H7 (cell line): ENCODE measurements around the gene SLC15A5. TPM values are rescaled to one million over a fixed set of nuclear protein-coding genes. Genes with fewer than 3 reads are reported as not detected.

ENCODE experiments used
- DNase-seq: peaks from one replicate; pipeline ENCODE4 v3.0.0; 2012
- H3K27me3 ChIP-seq: 2 replicates; pipeline ENCODE4 v1.6.0; 2011; ENCODE audit warnings: mild to moderate bottlenecking, low read length; ENCODE audit not compliant: control insufficient read depth, insufficient read depth
- H3K36me3 ChIP-seq: replicated peaks from 2 replicates; pipeline ENCODE4 v1.5.1; 2011; ENCODE audit warnings: low read length; ENCODE audit not compliant: control insufficient read depth, insufficient read depth
- H3K4me3 ChIP-seq: 2 replicates; pipeline ENCODE4 v1.5.1; 2011; ENCODE audit warnings: low read depth, mild to moderate bottlenecking, control low read depth, low read length, moderate library complexity; ENCODE audit not compliant: insufficient read depth
- total RNA-seq: library from RNA; depleted of rRNA; stranded (reverse); fragments of >200 nt; shearing (Covaris generic); gene quantifications from 2 replicates; pipeline ENCODE4 v1.2.3, GENCODE V29; 2014

SLC15A5 gene
- total RNA-seq, 1 experiment from 2014 or later, result not detected

DNA sequence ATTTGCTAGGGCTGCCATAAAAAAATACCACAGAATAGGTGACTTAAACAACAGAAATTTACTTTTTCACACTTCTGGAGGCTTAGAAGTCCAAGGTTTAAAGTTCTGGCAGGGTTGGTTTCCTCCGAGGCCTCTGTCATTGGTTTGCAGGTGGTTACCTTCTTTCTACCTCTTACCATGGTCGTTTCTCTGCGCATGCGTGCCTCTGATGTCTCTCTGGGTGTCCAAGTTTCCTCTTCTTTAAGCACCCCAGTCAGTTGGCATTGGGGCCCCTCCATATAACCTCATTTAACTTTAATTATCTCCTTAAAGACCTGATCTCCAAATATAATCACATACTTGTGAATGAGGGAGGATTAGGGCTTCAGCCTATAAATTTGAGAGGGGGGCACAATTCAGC is 103.2 kb downstream of the SLC15A5 start:
- H3K36me3 ChIP-seq, result no peaks in the 10 kb centered on the region
- H3K27me3 ChIP-seq, result no peaks in the 10 kb centered on the region
- no peak for DNase-seq
- H3K4me3 ChIP-seq, result no peak overlapping the region

GRCh38 chr12:16171348-16171747 is 106.1 kb downstream of the SLC15A5 start:
- DNase-seq, result no peak
- no peaks in the 10 kb centered on the region for H3K27me3 ChIP-seq
- H3K4me3 ChIP-seq, result no peak overlapping the region

DNA sequence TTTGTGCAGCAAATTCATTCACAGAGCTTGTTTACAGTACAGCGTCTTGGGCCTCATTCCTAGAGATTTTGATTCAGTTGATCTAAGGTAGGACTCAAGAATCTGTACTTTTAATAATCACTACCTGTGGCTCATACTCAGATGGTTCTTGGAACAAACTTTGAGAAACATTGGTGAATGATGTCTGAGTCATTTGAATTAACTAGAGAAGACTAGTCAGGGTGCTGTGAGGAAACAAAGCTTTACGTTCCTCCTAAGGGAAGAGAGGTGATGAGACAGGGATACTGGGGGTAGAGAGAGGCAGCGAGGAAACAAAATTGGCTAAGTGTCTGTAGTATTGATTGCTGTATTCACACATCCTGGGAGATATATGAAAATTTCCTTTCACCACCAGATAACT is 109.4 kb downstream of the SLC15A5 start:
- no peaks in the 10 kb centered on the region for H3K27me3 ChIP-seq
- no peak for DNase-seq

More at GRCh38 chr12:16171348-16171747, 106.1 kb downstream of the SLC15A5 start:
- H3K36me3 ChIP-seq, result no peaks in the 10 kb centered on the region

GRCh38 chr12:16166563-16167470 is 110.7 kb downstream of the SLC15A5 start:
- Histone ChIP-seq H3K4me3 (no peak overlapping the region), H3K36me3 (no peaks in the 10 kb centered on the region), H3K27me3 (no peaks in the 10 kb centered on the region)
- no peak for DNase-seq

More for the DNA sequence above, 109.4 kb downstream of the SLC15A5 start:
- Histone ChIP-seq H3K36me3 (no peaks in the 10 kb centered on the region), H3K4me3 (no peak overlapping the region)

DNA sequence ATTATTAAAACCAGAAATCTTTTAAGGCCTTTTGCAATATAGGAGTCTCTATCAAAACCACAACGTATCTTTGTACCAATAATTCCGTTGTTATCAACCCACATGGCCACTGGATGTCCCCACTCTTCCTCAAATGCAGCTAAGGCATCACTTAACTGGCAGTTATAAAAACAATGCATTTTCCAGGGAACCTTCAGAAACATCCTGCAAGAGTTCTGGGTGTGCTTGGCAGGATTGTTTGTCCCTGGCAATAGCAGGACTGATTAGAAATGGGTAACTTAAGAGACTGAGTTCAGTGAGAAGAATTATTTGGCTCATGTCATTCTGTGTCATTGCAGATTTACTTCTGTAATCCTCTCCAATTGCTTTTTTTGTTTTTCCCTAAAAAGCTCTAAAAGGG is 112.0 kb downstream of the SLC15A5 start:
- peak; percentile 22 for DNase-seq
- Histone ChIP-seq H3K27me3 (no peaks in the 10 kb centered on the region), H3K4me3 (no peak overlapping the region), H3K36me3 (no peaks in the 10 kb centered on the region)

GRCh38 chr12:16163901-16164300 is 113.6 kb downstream of the SLC15A5 start:
- DNase-seq, result no peak
- no peaks in the 10 kb centered on the region for H3K36me3 ChIP-seq
- H3K27me3 ChIP-seq, result no peaks in the 10 kb centered on the region
- H3K4me3 ChIP-seq, result no peak overlapping the region

DNA sequence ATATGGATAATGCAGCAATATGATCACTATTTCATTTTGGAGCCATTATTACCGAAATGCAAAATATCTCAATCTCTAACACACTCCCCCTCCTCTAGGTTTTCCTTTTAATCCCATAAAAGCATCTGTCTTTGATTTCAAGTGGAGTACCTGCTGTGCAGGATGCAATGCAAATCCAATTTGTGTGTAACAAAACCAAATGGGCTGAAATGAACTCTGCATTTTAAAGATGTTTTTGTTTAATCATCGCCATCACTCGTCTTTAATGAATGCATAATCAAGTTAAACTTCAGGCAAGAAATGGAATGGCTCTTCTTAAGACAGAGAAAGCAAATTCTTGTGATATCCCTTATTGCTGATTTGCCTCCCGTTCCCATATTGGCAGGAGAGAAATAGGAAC is 114.3 kb downstream of the SLC15A5 start:
- no peaks in the 10 kb centered on the region for H3K27me3 ChIP-seq
- no peak overlapping the region for H3K4me3 ChIP-seq
- no peak for DNase-seq
- no peaks in the 10 kb centered on the region for H3K36me3 ChIP-seq

GRCh38 chr12:16159571-16159970 is 117.9 kb downstream of the SLC15A5 start:
- no peak for DNase-seq
- H3K27me3 ChIP-seq, result no peaks in the 10 kb centered on the region

DNA sequence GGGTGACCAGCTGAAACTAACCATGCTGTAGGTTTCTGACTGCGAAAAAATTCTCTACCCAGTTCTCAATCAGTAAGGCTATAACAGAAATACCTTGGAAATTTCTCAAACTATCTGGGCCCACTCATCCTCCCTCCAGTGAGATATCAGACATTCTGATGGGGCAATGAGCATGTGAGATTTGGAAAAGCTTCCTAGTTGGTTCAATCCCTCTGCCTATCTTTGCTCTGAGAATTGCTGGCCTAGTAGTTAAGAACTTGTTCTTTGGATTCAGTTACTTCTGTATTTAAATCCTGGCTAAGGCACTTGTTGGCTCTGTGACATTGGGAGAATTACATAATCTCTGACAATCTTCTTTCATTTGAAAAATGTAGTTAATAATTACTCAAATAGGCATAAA is 119.4 kb downstream of the SLC15A5 start:
- Histone ChIP-seq H3K27me3 (no peaks in the 10 kb centered on the region), H3K4me3 (no peak overlapping the region), H3K36me3 (no peaks in the 10 kb centered on the region)
- DNase-seq, result no peak

More at GRCh38 chr12:16159571-16159970, 117.9 kb downstream of the SLC15A5 start:
- Histone ChIP-seq H3K4me3 (no peak overlapping the region), H3K36me3 (no peaks in the 10 kb centered on the region)

DNA sequence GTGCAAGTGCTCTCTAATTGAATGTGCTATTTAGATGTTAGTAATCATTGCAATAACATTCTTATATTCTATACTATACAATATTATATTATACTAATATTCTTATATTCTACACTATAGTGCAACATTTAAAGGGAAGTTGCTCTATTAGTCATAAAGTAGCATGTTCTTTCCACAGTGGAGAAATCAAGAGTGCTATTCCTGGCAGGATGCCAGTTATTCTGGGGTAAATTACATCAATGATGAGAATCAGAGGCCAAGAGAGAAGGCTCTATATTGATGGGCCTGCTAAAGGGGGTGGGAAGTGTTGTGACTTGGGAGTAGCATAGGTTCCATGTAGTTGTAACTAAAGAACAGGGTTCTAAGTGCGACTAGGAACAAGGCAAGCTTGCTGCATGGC is 121.5 kb downstream of the SLC15A5 start:
- H3K36me3 ChIP-seq, result no peaks in the 10 kb centered on the region
- no peak for DNase-seq
- no peaks in the 10 kb centered on the region for H3K27me3 ChIP-seq
- no peak overlapping the region for H3K4me3 ChIP-seq

GRCh38 chr12:16154990-16155389 is 122.5 kb downstream of the SLC15A5 start:
- Histone ChIP-seq H3K36me3 (no peaks in the 10 kb centered on the region), H3K27me3 (no peaks in the 10 kb centered on the region), H3K4me3 (no peak overlapping the region)
- DNase-seq, result no peak

DNA sequence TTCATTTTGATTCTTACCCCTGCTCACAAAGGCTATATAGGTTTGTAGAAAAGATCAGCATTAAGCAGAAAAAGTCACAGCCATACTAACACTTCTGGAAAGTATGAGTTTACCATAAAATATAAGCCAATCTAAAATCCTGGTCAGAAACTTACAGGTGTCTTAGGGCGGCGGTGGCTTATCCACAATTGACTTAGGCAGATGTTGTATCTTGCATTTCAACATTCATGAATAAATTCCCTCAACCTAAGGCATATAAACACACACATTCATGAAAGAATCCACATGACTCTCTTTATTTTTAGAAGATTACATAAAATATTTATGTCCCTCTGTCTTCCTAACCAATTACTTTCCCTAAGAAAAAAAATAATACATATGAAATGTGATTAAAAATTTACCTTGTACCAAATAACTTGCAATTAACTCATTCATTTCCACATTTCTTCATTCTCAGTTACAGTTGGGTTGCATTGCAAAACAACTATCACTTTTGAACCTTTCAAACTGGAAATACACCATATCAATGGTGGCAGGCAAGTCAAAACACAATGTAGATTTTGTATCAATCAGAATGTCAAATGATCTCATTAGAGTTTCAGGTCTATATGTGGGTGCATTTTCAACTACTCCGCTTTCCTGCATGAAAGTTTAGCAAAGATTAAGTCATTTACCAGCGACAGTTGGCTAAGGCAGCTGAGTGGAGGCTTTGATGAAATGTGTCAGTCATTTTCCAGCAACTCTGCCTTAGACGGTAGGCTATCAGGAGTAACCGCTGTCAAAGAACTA is 124.4 kb downstream of the SLC15A5 start:
- no peak for DNase-seq
- no peak overlapping the region for H3K4me3 ChIP-seq
- no peaks in the 10 kb centered on the region for H3K36me3 ChIP-seq
- H3K27me3 ChIP-seq, result no peaks in the 10 kb centered on the region

- Histone ChIP-seq H3K4me3 (no peak overlapping the region), H3K36me3 (no peaks in the 10 kb centered on the region), H3K27me3 (no peaks in the 10 kb centered on the region)
- no peak for DNase-seq
Measured at GRCh38 chr12:16150276-16150675, 127.2 kb downstream of the SLC15A5 start.

GRCh38 chr12:16148938-16149337 is 128.5 kb downstream of the SLC15A5 start:
- Histone ChIP-seq H3K4me3 (no peak overlapping the region), H3K36me3 (no peaks in the 10 kb centered on the region), H3K27me3 (no peaks in the 10 kb centered on the region)
- DNase-seq, result no peak
